HepG2 (cell line): ENCODE results near the gene SLC24A4. TPM values are rescaled to one million over a fixed set of nuclear protein-coding genes. Genes with fewer than 3 reads are reported as not detected.

Source experiments
- ATAC-seq: fragments of 200-7000 bp; cut with Tn5 transposase; 3 replicates; pipeline ENCODE4 v1.9.1; 2020; ENCODE audit warnings: mild to moderate bottlenecking, moderate library complexity
- BruUV-seq: library from RNA; stranded (reverse); fragments of 400-500 nt; replicated peaks from 2 replicates; lab custom pipeline; 2021; lab: Mats Ljungman, UMichigan
- CTCF ChIA-PET: fragments of 300-600 bp; formaldehyde crosslinking; extraction: SDS; loops from one replicate; lab custom pipeline; 2021; ENCODE audit warnings: low total read pairs, inconsistent platforms, low intra/inter-chr PET ratio; lab: Yijun Ruan, JAX
- POLR2A ChIA-PET: fragments of 350-600 bp; sonication (Branson Sonifier 250); formaldehyde crosslinking; loops from one replicate; lab custom pipeline; 2020; ENCODE audit warnings: antibody characterized with exemption, inconsistent platforms; lab: Yijun Ruan, JAX
- DNase-seq: peaks from one replicate; pipeline ENCODE4 v3.0.0-alpha.2; 2015; ENCODE audit warnings: low spot score
- FAIRE-seq: peaks from 3 replicates; lab custom pipeline; 2011; peaks lifted over from hg19 to GRCh38; lab: Jason Lieb, UNC
- H2AFZ ChIP-seq: one replicate; pipeline ENCODE4 v1.6.1; 2011; ENCODE audit warnings: low read length, inconsistent platforms
- H3K27ac ChIP-seq: fragments of 300-600 bp; 3 replicates; pipeline ENCODE4 v1.8.0; 2011; ENCODE audit warnings: mixed run types, mild to moderate bottlenecking, mixed read lengths, low read length, inconsistent platforms; ENCODE audit not compliant: insufficient read depth; ENCODE audit errors: extremely low read length
- H3K27me3 ChIP-seq, 2 experiments: fragments of 200-600 bp in 1 of 2; 2 replicates in 1 of 2; 3 replicates in 1 of 2; pipeline versions ENCODE4 v1.6.0 to v1.8.0; 2011; ENCODE audit warnings: low read length in 2 of 2, mild to moderate bottlenecking in 2 of 2, moderate library complexity in 2 of 2, inconsistent platforms in 1 of 2; ENCODE audit not compliant: insufficient read depth in 2 of 2, control insufficient read depth in 1 of 2
- H3K36me3 ChIP-seq, 2 experiments: fragments of 200-600 bp in 1 of 2; replicated peaks in 1 of 2; 2 replicates in 1 of 2; 3 replicates in 1 of 2; pipeline versions ENCODE4 v1.5.1 to v1.8.0; 2011; ENCODE audit warnings: low read length in 2 of 2, inconsistent platforms in 1 of 2; ENCODE audit not compliant: insufficient read depth in 2 of 2, control insufficient read depth in 1 of 2
- H3K4me1 ChIP-seq: 2 replicates; pipeline ENCODE4 v1.5.1; 2012; ENCODE audit warnings: low read length, inconsistent platforms; ENCODE audit not compliant: insufficient read depth
- H3K4me2 ChIP-seq: 2 replicates; pipeline ENCODE4 v1.6.0; 2011; ENCODE audit warnings: low read depth, low read length, inconsistent platforms
- H3K4me3 ChIP-seq, 3 experiments: fragments of 200-600 bp in 1 of 3; sonication (generic), shearing (Covaris generic) in 1 of 3; replicated peaks in 1 of 3; 2 replicates each; pipeline ENCODE4 v1.5.1; 2011 to 2016; ENCODE audit warnings: low read length in 3 of 3, inconsistent platforms in 2 of 3, low read depth in 2 of 3, mild to moderate bottlenecking in 2 of 3, control low read depth in 1 of 3, mixed read lengths in 1 of 3; ENCODE audit not compliant: insufficient read depth in 1 of 3
- H3K79me2 ChIP-seq: one replicate; pipeline ENCODE4 v1.6.1; 2011; ENCODE audit warnings: low read length, inconsistent platforms; ENCODE audit not compliant: insufficient read depth
- H3K9ac ChIP-seq: 2 replicates; pipeline ENCODE4 v1.6.0; 2011; ENCODE audit warnings: mild to moderate bottlenecking, low read depth, low read length, inconsistent platforms; ENCODE audit not compliant: insufficient read depth
- H3K9me3 ChIP-seq: 2 replicates; pipeline ENCODE4 v1.5.1; 2012; ENCODE audit warnings: mild to moderate bottlenecking, low read length
- H4K20me1 ChIP-seq: 2 replicates; pipeline ENCODE4 v1.6.0; 2011; ENCODE audit warnings: inconsistent platforms, mild to moderate bottlenecking, low read length, moderate library complexity; ENCODE audit not compliant: insufficient read depth
- CREBL2 ChIP-seq: sonication (generic); formaldehyde crosslinking; IDR thresholded peaks from 2 replicates; pipeline ENCODE4 v1.8.1; 2023; ENCODE audit warnings: missing genetic modification reagents, mild to moderate bottlenecking, borderline replicate concordance
- EED ChIP-seq: sonication (generic); formaldehyde crosslinking; IDR thresholded peaks from 2 replicates; pipeline ENCODE4 v1.5.0; 2020; ENCODE audit warnings: mild to moderate bottlenecking, missing genetic modification reagents
- ESRRA ChIP-seq: sonication (generic); formaldehyde crosslinking; IDR thresholded peaks from 2 replicates; pipeline ENCODE4 v1.5.1; 2020; ENCODE audit warnings: mild to moderate bottlenecking, low read depth, missing genetic modification reagents
- MTF1 ChIP-seq: sonication (generic); formaldehyde crosslinking; IDR thresholded peaks from 2 replicates; pipeline ENCODE4 v1.5.0; 2020; ENCODE audit warnings: missing genetic modification reagents
- NFKB2 ChIP-seq: sonication (generic); formaldehyde crosslinking; IDR thresholded peaks from 2 replicates; pipeline ENCODE4 v1.4.0; 2020; ENCODE audit warnings: missing genetic modification reagents, borderline replicate concordance
- ONECUT2 ChIP-seq: sonication (generic); formaldehyde crosslinking; IDR thresholded peaks from 2 replicates; pipeline ENCODE4 v1.4.0; 2020; ENCODE audit warnings: missing genetic modification reagents
- REST ChIP-seq, 2 experiments: IDR thresholded peaks; 2 replicates each; pipeline ENCODE4 v1.6.1; 2011 to 2012; ENCODE audit warnings: low read length in 2 of 2, borderline replicate concordance in 1 of 2, low read depth in 1 of 2, mild to moderate bottlenecking in 1 of 2, moderate library complexity in 1 of 2
- SP5 ChIP-seq: IDR thresholded peaks from 2 replicates; pipeline ENCODE4 v1.6.1; 2016; ENCODE audit warnings: low read depth, borderline replicate concordance
- SRSF1 ChIP-seq: fragments of 200-400 bp; formaldehyde crosslinking; optimal IDR thresholded peaks from 2 replicates; pipeline ENCODE3; 2017; ENCODE audit warnings: mild to moderate bottlenecking, low read depth, low read length, moderate library complexity
- WIZ ChIP-seq: sonication (generic); formaldehyde crosslinking; IDR thresholded peaks from 2 replicates; pipeline ENCODE4 v1.5.1; 2020; ENCODE audit warnings: mild to moderate bottlenecking, missing genetic modification reagents
- ZNF10 ChIP-seq: sonication (generic); formaldehyde crosslinking; IDR thresholded peaks from 2 replicates; pipeline ENCODE4 v1.4.0; 2020; ENCODE audit warnings: mild to moderate bottlenecking, low read depth, missing genetic modification reagents, borderline replicate concordance
- ZNF354B ChIP-seq: sonication (generic); formaldehyde crosslinking; IDR thresholded peaks from 2 replicates; pipeline ENCODE4 v1.8.0; 2022; ENCODE audit warnings: mild to moderate bottlenecking, missing genetic modification reagents
- ZNF550 ChIP-seq: sonication (generic); formaldehyde crosslinking; IDR thresholded peaks from 2 replicates; pipeline ENCODE4 v1.4.0; 2020; ENCODE audit warnings: mild to moderate bottlenecking, missing genetic modification reagents, borderline replicate concordance
- ZNF577 ChIP-seq: sonication (generic); formaldehyde crosslinking; IDR thresholded peaks from 2 replicates; pipeline ENCODE4 v1.4.0; 2020; ENCODE audit warnings: mild to moderate bottlenecking, low read depth, missing genetic modification reagents, borderline replicate concordance
- WGBS: methylation state at CpG from one replicate; pipeline ENCODE4 v1.1.6; 2017; ENCODE audit warnings: low lambda C conversion rate; 5-methylcytosine and 5-hydroxymethylcytosine counted together
- in situ Hi-C: cut with HindIII; loops from 2 replicates; pipeline ENCODE4 v1.10.0; 2017; ENCODE audit warnings: low pct_unique_long_range_greater_than_20kb; ENCODE audit not compliant: extremely low pct_ligation_motif_present
- intact Hi-C: fragments of 100-400 bp; cut with micrococcal nuclease; formaldehyde crosslinking; loops from one replicate; pipeline ENCODE4 v1.10.0; 2022; ENCODE audit not compliant: unreplicated experiment
- polyA plus RNA-seq, 8 experiments: library from polyadenylated mRNA; depleted of rRNA in 3 of 8; stranded (reverse) in 7 of 8; unstranded in 1 of 8; fragments of >200 nt; fragmentation: Illumina TruSeq in 4 of 8; extraction: Trizol in 4 of 8; gene quantifications; 2 replicates each; pipeline versions ENCODE4 v1.2.1 to v1.2.3, GENCODE V29; 2011 to 2016; ENCODE audit warnings: low read depth in 4 of 8, missing spikeins in 1 of 8, mixed read lengths in 1 of 8; ENCODE audit not compliant: insufficient read depth in 1 of 8
- total RNA-seq, 5 experiments: library from RNA; depleted of rRNA; stranded (reverse); fragments of >200 nt; fragmentation: Illumina TruSeq; extraction: Trizol; gene quantifications; 2 replicates each; pipeline ENCODE4 v1.2.3, GENCODE V29; 2016; ENCODE audit warnings: low read depth in 1 of 5
- TF ChIP-seq, protein P1 (sequence below): fragments of 450-650 bp; IDR thresholded peaks from 2 replicates; pipeline ENCODE4 v1.6.1; 2017; ENCODE audit warnings: mild to moderate bottlenecking

The SLC24A4 gene
- total and polyA plus RNA-seq, 2 of the 13 experiments (the other 11 are each of a cell fraction or from before 2014, with no cell fraction given), result not detected

GRCh38 chr14:92369097-92369496 lies 46.1 kb downstream of the SLC24A4 start:
- WGBS, result 2% methylated on average over 3 of the region's 3 CpGs
- DNase-seq, result no peak
- BruUV-seq, result no TSS peak
- in situ Hi-C loops, result no loop called here
- Histone ChIP-seq H3K36me3 (no peaks in the 10 kb centered on the region), H4K20me1 (no peaks in the 10 kb centered on the region), H3K4me2 (no peak overlapping the region), H3K27ac (no peak overlapping the region), H3K79me2 (no peaks in the 10 kb centered on the region), H3K4me3 (no peak overlapping the region), H3K9ac (no peak overlapping the region), H3K27me3 (peaks cover 5 to 48% of the 10 kb centered on the region in 2 experiments; a peak in 3 of 5 replicates), H3K4me1 (peaks cover 12% of the 10 kb centered on the region), H2AFZ (no peak overlapping the region), H3K9me3 (no peaks in the 10 kb centered on the region)
- intact Hi-C loops, result no loop called here
- ATAC-seq, result no peak
- no peak for TF ChIP-seq WIZ (CRISPR knock-in tag)
- TF ChIP-seq ZNF550, result no peak
- TF ChIP-seq REST (IDR thresholded peaks at IDR 0.05; ENCODE audit: borderline replicate concordance in 1 of 2, low read depth in 1 of 2, low read length in 2 of 2), result no peak
- no peak for TF ChIP-seq SRSF1
- no peak for TF ChIP-seq CREBL2
- TF ChIP-seq EED (CRISPR knock-in tag), result no peak
- no peak for TF ChIP-seq ONECUT2 (CRISPR knock-in tag)
- no peak for TF ChIP-seq SP5
- no peak for TF ChIP-seq ESRRA (CRISPR knock-in tag)
- TF ChIP-seq ZNF354B (CRISPR knock-in tag), result no peak
- TF ChIP-seq MTF1 (CRISPR knock-in tag), result no peak
- no peak for TF ChIP-seq ZNF577
- TF ChIP-seq, protein P1, sequence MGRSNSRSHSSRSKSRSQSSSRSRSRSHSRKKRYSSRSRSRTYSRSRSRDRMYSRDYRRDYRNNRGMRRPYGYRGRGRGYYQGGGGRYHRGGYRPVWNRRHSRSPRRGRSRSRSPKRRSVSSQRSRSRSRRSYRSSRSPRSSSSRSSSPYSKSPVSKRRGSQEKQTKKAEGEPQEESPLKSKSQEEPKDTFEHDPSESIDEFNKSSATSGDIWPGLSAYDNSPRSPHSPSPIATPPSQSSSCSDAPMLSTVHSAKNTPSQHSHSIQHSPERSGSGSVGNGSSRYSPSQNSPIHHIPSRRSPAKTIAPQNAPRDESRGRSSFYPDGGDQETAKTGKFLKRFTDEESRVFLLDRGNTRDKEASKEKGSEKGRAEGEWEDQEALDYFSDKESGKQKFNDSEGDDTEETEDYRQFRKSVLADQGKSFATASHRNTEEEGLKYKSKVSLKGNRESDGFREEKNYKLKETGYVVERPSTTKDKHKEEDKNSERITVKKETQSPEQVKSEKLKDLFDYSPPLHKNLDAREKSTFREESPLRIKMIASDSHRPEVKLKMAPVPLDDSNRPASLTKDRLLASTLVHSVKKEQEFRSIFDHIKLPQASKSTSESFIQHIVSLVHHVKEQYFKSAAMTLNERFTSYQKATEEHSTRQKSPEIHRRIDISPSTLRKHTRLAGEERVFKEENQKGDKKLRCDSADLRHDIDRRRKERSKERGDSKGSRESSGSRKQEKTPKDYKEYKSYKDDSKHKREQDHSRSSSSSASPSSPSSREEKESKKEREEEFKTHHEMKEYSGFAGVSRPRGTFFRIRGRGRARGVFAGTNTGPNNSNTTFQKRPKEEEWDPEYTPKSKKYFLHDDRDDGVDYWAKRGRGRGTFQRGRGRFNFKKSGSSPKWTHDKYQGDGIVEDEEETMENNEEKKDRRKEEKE, result no peak
- TF ChIP-seq ZNF10, result no peak
- no peak for TF ChIP-seq NFKB2
- POLR2A ChIA-PET, result no interaction called here
- FAIRE-seq, result no peak
- CTCF ChIA-PET, result no interaction called here
